ENCODE measurements around the gene LOXHD1.

LOXHD1 gene

GRCh38 chr18:46478796-46479195, 178.2 kb downstream of the LOXHD1 start:
- no peak for DNase-seq (ENCODE audit: low read depth)

- DNase-seq (ENCODE audit: low read depth), result no peak
Observed at GRCh38 chr18:46477425-46478011, 179.5 kb downstream of the LOXHD1 start.

GRCh38 chr18:46475390-46475752, 181.6 kb downstream of the LOXHD1 start:
- no peak for DNase-seq (ENCODE audit: low read depth)

- no peak for DNase-seq (ENCODE audit: low read depth)
Observed at GRCh38 chr18:46474487-46475389, 182.3 kb downstream of the LOXHD1 start.

- DNase-seq (ENCODE audit: low read depth), result no peak
Observed at GRCh38 chr18:46471809-46472498, 185.1 kb downstream of the LOXHD1 start.

- no peak for DNase-seq (ENCODE audit: low read depth)
Observed at GRCh38 chr18:46470714-46471113, 186.3 kb downstream of the LOXHD1 start.

GRCh38 chr18:46469186-46469915, 187.7 kb downstream of the LOXHD1 start:
- no peak for DNase-seq (ENCODE audit: low read depth)

- DNase-seq (ENCODE audit: low read depth), result no peak
Observed at GRCh38 chr18:46468426-46469180, 188.4 kb downstream of the LOXHD1 start.

- no peak for DNase-seq (ENCODE audit: low read depth)
Observed at GRCh38 chr18:46466234-46467160, 190.5 kb downstream of the LOXHD1 start.

- DNase-seq (ENCODE audit: low read depth), result no peak
Observed at GRCh38 chr18:46464926-46465655, 191.9 kb downstream of the LOXHD1 start.

- no peak for DNase-seq (ENCODE audit: low read depth)
Observed at GRCh38 chr18:46462523-46462922, 194.5 kb downstream of the LOXHD1 start.

- DNase-seq (ENCODE audit: low read depth), result no peak
Observed at GRCh38 chr18:46461993-46462392, 195.0 kb downstream of the LOXHD1 start.

- no peak for DNase-seq (ENCODE audit: low read depth)
Observed at GRCh38 chr18:46460754-46461153, 196.3 kb downstream of the LOXHD1 start.

- DNase-seq (ENCODE audit: low read depth), result no peak
Observed at GRCh38 chr18:46459789-46460455, 197.1 kb downstream of the LOXHD1 start.

- DNase-seq (ENCODE audit: low read depth), result no peak
Observed at GRCh38 chr18:46458472-46458871, 198.5 kb downstream of the LOXHD1 start.

- DNase-seq (ENCODE audit: low read depth), result no peak
Observed at GRCh38 chr18:46456691-46457090, 200.3 kb downstream of the LOXHD1 start.

- DNase-seq (ENCODE audit: low read depth), result no peak
Observed at GRCh38 chr18:46452820-46453219, 204.2 kb downstream of the LOXHD1 start.

- DNase-seq (ENCODE audit: low read depth), result no peak
Observed at GRCh38 chr18:46449499-46449898, 207.5 kb downstream of the LOXHD1 start.

GRCh38 chr18:46449033-46449432, 208.0 kb downstream of the LOXHD1 start:
- DNase-seq (ENCODE audit: low read depth), result no peak
